K562 (cell line): ENCODE data around the gene STEAP3. TPM values are rescaled to one million over a fixed set of nuclear protein-coding genes. Genes with fewer than 3 reads are reported as not detected.
A peak's percentile ranks its signal among the peaks of the same experiment; 100 is the strongest.

Experiments used
- BHLHE40 ChIP-seq: IDR thresholded peaks from 2 replicates; pipeline ENCODE4 v1.6.1; 2011; ENCODE audit warnings: low read length, improper control_type of control experiment
- DIDO1 ChIP-seq: fragments of 450-650 bp; IDR thresholded peaks from 2 replicates; pipeline ENCODE4 v1.6.1; 2016; ENCODE audit warnings: low read depth, missing biosample characterization, missing genetic modification characterization
- ILK ChIP-seq: fragments of 450-650 bp; IDR thresholded peaks from 2 replicates; pipeline ENCODE4 v1.6.1; 2016; ENCODE audit warnings: missing genetic modification characterization, low read depth, mild to moderate bottlenecking, missing compliant biosample characterization, moderate library complexity, borderline replicate concordance
- JUND ChIP-seq, 2 experiments: IDR thresholded peaks; 2 replicates in 1 of 2; 3 replicates in 1 of 2; pipeline ENCODE4 v1.6.1; 2011; ENCODE audit warnings: borderline replicate concordance in 2 of 2, low read depth in 2 of 2, low read length in 2 of 2, improper control_type of control experiment in 1 of 2, missing biosample characterization in 1 of 2, missing genetic modification characterization in 1 of 2, missing genetic modification reagents in 1 of 2
- KLF16 ChIP-seq: IDR thresholded peaks from 2 replicates; pipeline ENCODE4 v1.6.1; 2016; ENCODE audit warnings: antibody characterized with exemption
- MEIS2 ChIP-seq: fragments of 450-650 bp; IDR thresholded peaks from 2 replicates; pipeline ENCODE4 v1.6.1; 2014; ENCODE audit warnings: mild to moderate bottlenecking; ENCODE audit not compliant: partially characterized antibody
- NFE2 ChIP-seq: IDR thresholded peaks from 2 replicates; pipeline ENCODE4 v1.6.1; 2014; ENCODE audit warnings: antibody characterized with exemption, low read depth
- NR0B1 ChIP-seq: fragments of 450-650 bp; IDR thresholded peaks from one replicate; pipeline ENCODE4 v1.6.1; 2018; ENCODE audit warnings: mild to moderate bottlenecking, moderate library complexity; ENCODE audit not compliant: partially characterized antibody
- RAD21 ChIP-seq, 2 experiments: fragments of 250-450 bp in 1 of 2; fragments of 450-650 bp in 1 of 2; sonication (Bioruptor Pico) in 1 of 2; formaldehyde crosslinking in 1 of 2; IDR thresholded peaks in 1 of 2; conservative IDR thresholded peaks in 1 of 2; 2 replicates each; pipeline versions ENCODE4 v1.4.0 to v1.8.0; 2020 to 2022; ENCODE audit warnings: mild to moderate bottlenecking in 2 of 2, moderate library complexity in 1 of 2
- SMC3 ChIP-seq: conservative IDR thresholded peaks from 2 replicates; pipeline ENCODE4 v1.6.1; 2011; ENCODE audit warnings: low read depth, low read length, improper control_type of control experiment; ENCODE audit not compliant: insufficient read depth
- TFAP4 ChIP-seq: sonication (generic); formaldehyde crosslinking; IDR thresholded peaks from 2 replicates; pipeline ENCODE4 v1.8.0; 2022; ENCODE audit warnings: missing genetic modification reagents, mild to moderate bottlenecking, moderate library complexity, borderline replicate concordance
- ZNF695 ChIP-seq: fragments of 450-650 bp; formaldehyde crosslinking; IDR thresholded peaks from 2 replicates; pipeline ENCODE4 v1.4.0; 2020; ENCODE audit warnings: mild to moderate bottlenecking, moderate library complexity
- polyA plus RNA-seq, 8 experiments: library from polyadenylated mRNA; depleted of rRNA in 4 of 8; stranded (reverse) in 5 of 8; unstranded in 3 of 8; fragments of >200 nt; fragmentation: Nextera tagmentation in 2 of 8; fragmentation: Illumina TruSeq in 1 of 8; extraction: Ambion mirVana in 2 of 8; extraction: Trizol in 1 of 8; gene quantifications; 2 replicates each; pipeline versions ENCODE4 v1.2.1 to v1.2.3, GENCODE V29; 2011 to 2014; ENCODE audit warnings: inconsistent platforms in 1 of 8, missing spikeins in 1 of 8
- total RNA-seq, 7 experiments: library from RNA; depleted of rRNA in 6 of 7; stranded (reverse); fragments of >200 nt in 6 of 7; fragmentation: Illumina TruSeq in 2 of 7; extraction: Trizol in 2 of 7; gene quantifications; 2 replicates each; pipeline versions ENCODE4 v1.2.1 to v1.2.3, GENCODE V29; 2011 to 2021; ENCODE audit warnings: low replicate concordance in 1 of 7
- TF ChIP-seq, protein P1 (sequence below): fragments of 450-650 bp; formaldehyde crosslinking; IDR thresholded peaks from 2 replicates; pipeline ENCODE4 v1.4.0; 2020; ENCODE audit warnings: mild to moderate bottlenecking, moderate library complexity
- TF ChIP-seq, protein P2 (sequence below): fragments of 450-650 bp; IDR thresholded peaks from 2 replicates; pipeline ENCODE4 v1.6.1; 2016
- TF ChIP-seq, protein P3 (sequence below): fragments of 150-350 bp; conservative IDR thresholded peaks from 2 replicates; pipeline ENCODE4 v1.6.1; 2014; ENCODE audit warnings: low read length

The STEAP3 gene
- total and polyA plus RNA-seq, 9 of the 15 experiments (the other 6 are each of a cell fraction or from before 2014, with no cell fraction given), result 1.8 to 31.6 (median 9.0) TPM

- TF ChIP-seq, protein P1, sequence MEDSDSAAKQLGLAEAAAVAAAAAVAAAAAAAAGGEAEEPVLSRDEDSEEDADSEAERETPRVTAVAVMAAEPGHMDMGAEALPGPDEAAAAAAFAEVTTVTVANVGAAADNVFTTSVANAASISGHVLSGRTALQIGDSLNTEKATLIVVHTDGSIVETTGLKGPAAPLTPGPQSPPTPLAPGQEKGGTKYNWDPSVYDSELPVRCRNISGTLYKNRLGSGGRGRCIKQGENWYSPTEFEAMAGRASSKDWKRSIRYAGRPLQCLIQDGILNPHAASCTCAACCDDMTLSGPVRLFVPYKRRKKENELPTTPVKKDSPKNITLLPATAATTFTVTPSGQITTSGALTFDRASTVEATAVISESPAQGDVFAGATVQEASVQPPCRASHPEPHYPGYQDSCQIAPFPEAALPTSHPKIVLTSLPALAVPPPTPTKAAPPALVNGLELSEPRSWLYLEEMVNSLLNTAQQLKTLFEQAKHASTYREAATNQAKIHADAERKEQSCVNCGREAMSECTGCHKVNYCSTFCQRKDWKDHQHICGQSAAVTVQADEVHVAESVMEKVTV, result peak; percentile 28; the same call in 1 of the 2 replicates
- TF ChIP-seq NFE2 (no peak), KLF16 (0 out of 2 replicates have a peak, but pooled peaks have one; percentile 18), SMC3 (peak; percentile 79), NR0B1 (no peak), ILK (tag) (no peak), JUND (IDR thresholded peaks at IDR 0.05; ENCODE audit: borderline replicate concordance, low read depth, low read length) (0 out of 2 replicates have a peak, but pooled peaks have one; percentile 6), JUND (tag; IDR thresholded peaks at IDR 0.05; ENCODE audit: borderline replicate concordance, low read depth, low read length) (no peak), MEIS2 (peak; percentile 6), DIDO1 (tag) (no peak), ZNF695 (CRISPR knock-in tag) (no peak), BHLHE40 (0 out of 2 replicates have a peak, but pooled peaks have one; percentile 10), TFAP4 (CRISPR knock-in tag) (peak; percentile 29; the same call in 1 of the 2 replicates), RAD21 (CRISPR knock-in tag; conservative IDR thresholded peaks at IDR 0.05 in 1 of 2, IDR thresholded peaks at IDR 0.05 in 1 of 2) (peak; percentile 65 to 89)
- TF ChIP-seq, protein P2, sequence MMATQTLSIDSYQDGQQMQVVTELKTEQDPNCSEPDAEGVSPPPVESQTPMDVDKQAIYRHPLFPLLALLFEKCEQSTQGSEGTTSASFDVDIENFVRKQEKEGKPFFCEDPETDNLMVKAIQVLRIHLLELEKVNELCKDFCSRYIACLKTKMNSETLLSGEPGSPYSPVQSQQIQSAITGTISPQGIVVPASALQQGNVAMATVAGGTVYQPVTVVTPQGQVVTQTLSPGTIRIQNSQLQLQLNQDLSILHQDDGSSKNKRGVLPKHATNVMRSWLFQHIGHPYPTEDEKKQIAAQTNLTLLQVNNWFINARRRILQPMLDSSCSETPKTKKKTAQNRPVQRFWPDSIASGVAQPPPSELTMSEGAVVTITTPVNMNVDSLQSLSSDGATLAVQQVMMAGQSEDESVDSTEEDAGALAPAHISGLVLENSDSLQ, result peak; percentile 89
- TF ChIP-seq, protein P3, sequence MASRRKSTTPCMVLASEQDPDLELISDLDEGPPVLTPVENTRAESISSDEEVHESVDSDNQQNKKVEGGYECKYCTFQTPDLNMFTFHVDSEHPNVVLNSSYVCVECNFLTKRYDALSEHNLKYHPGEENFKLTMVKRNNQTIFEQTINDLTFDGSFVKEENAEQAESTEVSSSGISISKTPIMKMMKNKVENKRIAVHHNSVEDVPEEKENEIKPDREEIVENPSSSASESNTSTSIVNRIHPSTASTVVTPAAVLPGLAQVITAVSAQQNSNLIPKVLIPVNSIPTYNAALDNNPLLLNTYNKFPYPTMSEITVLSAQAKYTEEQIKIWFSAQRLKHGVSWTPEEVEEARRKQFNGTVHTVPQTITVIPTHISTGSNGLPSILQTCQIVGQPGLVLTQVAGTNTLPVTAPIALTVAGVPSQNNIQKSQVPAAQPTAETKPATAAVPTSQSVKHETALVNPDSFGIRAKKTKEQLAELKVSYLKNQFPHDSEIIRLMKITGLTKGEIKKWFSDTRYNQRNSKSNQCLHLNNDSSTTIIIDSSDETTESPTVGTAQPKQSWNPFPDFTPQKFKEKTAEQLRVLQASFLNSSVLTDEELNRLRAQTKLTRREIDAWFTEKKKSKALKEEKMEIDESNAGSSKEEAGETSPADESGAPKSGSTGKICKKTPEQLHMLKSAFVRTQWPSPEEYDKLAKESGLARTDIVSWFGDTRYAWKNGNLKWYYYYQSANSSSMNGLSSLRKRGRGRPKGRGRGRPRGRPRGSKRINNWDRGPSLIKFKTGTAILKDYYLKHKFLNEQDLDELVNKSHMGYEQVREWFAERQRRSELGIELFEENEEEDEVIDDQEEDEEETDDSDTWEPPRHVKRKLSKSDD, result no peak
These were observed 67.4 kb downstream of the STEAP3 start (continued) for GRCh38 chr2:119290859-119291587.
